Mesenteric fat pad (tissue), 1 donor: ENCODE results near the gene IGSF23. TPM values are rescaled to one million over a fixed set of nuclear protein-coding genes. Genes with fewer than 3 reads are reported as not detected.
"Not testable (repeated sequence)": the region's sequence is repeated elsewhere in the genome, so short reads cannot be mapped to it uniquely, and the experiment has no call there.

Experiments
- DNase-seq: peaks from one replicate; pipeline ENCODE4 v3.0.0-alpha.2; 2020; ENCODE audit warnings: low spot score
- total RNA-seq: library from RNA; stranded (reverse); fragmentation: NEBNext Ultra II Directional; extraction: Animal tissue kit (Norgen Biotek cat#: 25700); gene quantifications from one replicate; pipeline ENCODE4 v1.2.1, GENCODE V29; 2021
- donor health status: DM: yes; HTN: yes; CAD: no.

The IGSF23 gene
- total RNA-seq, 1 donor from 2014 or later: not detected

GRCh38 chr19:44611812-44612295 lies 1.5 kb upstream of the IGSF23 start:
- no peak for DNase-seq

GRCh38 chr19:44614313-44614712 lies 950 bp downstream of the IGSF23 start:
- DNase-seq: no peak

DNA sequence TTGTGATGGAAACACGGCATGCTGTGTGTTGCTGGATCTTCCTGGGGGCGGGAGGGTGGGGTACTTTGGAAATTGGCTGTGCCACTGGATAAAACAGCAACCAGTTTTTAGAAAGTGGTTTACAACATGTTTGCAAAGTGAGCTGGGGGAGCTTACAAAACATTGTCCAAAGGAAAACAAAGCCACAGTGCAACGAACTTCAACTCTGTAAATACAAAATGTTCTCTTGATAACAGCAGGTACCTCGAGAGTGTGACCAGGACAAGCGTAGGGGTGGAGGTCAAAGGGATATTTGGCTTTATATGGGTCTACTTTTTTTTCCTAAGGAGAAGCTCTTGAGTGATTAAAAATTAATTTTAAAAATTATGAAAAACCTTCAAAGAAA lies 2.5 kb downstream of the IGSF23 start:
- no peak for DNase-seq

DNA sequence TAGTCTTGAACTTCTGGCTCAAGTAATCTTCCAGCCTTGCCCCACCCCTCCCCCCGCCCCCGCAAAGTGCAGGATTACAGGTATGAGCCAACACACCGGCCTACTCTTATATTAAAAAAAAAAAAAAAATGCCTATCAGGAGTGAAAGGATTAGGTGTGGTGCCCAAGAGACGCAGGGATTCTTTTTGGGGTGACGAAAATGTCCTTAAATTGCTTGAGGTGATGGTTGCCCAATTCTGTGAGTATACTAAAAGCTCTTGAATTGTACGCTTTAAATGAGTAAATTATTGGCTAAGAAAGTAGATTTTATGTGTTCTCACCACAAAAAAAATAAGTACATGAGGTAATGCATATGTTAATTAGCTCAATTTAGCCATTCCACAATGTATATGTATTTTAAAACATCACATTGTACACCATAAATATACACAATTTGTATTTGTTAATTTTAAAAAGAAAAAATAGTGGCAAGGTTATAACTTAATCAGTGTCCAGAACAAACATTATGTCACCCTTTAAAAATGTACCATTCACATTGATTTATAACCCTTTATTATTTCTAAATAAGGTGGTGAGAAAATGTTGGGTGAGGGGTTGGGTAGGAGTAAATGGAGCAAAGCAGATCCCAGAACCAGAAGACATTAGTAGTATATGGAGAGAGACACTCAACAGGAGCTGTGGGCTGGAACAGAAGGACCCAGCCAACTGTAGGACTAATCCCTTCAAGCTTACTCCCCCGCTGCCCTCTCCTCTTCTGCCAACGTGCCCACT lies 3.9 kb downstream of the IGSF23 start:
- no peak for DNase-seq

- no peak for DNase-seq
Observed at GRCh38 chr19:44618640-44619357, 5.4 kb downstream of the IGSF23 start.

DNA sequence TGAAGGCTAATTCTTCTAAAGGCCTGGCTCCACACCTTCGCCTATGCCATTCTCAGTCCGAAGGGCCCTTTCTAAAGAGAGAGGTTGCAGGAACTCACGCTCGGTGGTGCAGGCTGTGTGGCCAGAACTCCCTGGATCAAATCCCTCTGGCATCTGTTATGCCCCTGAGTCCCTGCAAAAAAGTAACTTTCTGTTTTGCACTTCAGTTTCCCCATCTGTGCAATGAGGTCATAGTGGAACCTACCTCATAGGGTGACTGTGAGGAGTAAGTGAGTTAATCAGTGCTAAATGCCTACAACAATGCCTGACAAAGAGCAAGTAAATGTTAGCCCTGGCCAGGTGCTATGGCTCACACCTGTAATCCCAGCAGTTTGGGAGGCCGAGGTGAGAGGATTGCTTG lies 7.3 kb downstream of the IGSF23 start:
- no peak for DNase-seq

DNA sequence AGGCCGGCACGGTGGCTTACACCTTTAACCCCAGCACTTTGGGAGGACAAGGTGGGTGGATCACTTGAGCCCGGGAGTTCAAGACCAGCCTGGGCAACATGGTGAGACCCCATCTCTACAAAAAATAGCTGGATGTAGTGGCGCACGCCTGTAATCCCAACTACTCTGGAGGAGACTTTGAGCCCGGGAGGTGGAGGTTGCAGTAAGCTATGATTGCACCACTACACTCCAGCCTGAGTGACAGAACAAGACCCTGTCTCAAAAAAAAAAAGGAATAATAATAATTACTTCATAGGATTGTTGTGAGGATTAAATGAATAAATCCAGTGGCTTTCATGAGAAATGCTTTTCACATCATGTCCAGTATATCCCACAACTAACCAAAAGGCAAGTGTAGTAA lies 8.0 kb downstream of the IGSF23 start:
- no peak for DNase-seq

DNA sequence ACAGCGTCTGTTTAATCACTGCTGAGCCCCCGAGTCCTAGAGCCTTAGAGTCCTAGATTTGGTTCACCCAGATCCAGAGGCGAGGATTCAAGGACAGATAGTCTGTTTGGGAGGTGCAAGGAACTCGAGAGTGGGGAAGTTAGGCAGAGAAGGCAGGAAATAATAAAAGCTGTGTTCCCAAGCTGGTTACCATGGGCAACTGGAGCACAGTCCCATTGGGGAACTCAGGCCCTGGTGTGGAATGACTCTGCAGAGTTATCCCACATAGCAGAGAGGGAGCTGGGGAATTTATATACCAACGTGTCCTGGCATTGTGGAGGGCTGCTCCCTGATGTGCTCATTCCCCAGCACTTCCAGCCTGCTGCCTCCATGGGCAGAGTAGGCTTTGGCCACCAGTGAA lies 9.7 kb downstream of the IGSF23 start:
- no peak for DNase-seq

- DNase-seq: no peak
Observed at GRCh38 chr19:44623626-44624025, 10.3 kb downstream of the IGSF23 start.

- DNase-seq: no peak
Observed at GRCh38 chr19:44624840-44625354, 11.5 kb downstream of the IGSF23 start.

- not testable (repeated sequence) for DNase-seq
Observed at GRCh38 chr19:44625637-44626036, 12.3 kb downstream of the IGSF23 start.

GRCh38 chr19:44626048-44626624 lies 12.8 kb downstream of the IGSF23 start:
- DNase-seq: no peak

GRCh38 chr19:44627631-44628030 lies 14.3 kb downstream of the IGSF23 start:
- DNase-seq: no peak

- DNase-seq: no peak
Observed at GRCh38 chr19:44628793-44629192, 15.4 kb downstream of the IGSF23 start.

GRCh38 chr19:44631611-44632010 lies 18.2 kb downstream of the IGSF23 start:
- DNase-seq: not testable (repeated sequence)

DNA sequence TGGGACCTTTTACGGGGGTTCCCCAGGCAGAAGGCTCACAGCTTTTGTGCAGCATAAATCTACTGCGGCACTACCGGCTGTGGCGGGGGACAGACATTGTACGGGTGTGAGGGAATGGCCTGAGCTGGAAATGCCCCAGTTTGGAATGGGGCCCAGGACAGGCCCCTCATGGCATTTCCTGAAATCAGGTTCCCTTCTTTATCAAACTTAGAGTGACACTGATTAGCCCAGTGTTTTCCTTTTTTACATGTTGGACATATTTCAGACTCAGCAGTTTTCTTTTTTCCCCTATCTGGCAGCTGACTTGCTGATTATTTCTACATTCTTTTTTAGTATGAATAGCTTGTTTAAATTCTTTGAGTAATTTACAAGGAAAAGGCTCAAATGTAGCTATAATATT lies 20.7 kb downstream of the IGSF23 start:
- not testable (repeated sequence) for DNase-seq

DNA sequence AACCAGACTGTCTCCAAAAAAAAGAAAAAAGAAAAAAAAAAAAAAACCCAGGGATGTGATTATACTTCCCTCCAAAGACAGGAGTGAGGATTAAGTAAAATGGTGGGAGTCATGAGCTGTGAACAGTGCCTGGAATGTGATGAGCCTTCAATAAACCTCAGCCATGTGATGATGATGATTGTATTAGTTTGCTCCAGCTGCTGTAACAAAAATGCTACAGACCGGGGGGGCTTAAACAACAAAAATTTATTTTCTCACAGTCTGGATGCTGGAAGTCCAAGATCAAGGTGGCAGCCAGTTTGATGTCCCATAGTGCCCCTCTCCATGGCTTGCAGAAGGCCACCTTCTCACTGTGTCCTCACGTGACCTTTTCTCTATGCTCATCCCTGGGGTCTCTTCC lies 21.4 kb downstream of the IGSF23 start:
- no peak for DNase-seq

DNA sequence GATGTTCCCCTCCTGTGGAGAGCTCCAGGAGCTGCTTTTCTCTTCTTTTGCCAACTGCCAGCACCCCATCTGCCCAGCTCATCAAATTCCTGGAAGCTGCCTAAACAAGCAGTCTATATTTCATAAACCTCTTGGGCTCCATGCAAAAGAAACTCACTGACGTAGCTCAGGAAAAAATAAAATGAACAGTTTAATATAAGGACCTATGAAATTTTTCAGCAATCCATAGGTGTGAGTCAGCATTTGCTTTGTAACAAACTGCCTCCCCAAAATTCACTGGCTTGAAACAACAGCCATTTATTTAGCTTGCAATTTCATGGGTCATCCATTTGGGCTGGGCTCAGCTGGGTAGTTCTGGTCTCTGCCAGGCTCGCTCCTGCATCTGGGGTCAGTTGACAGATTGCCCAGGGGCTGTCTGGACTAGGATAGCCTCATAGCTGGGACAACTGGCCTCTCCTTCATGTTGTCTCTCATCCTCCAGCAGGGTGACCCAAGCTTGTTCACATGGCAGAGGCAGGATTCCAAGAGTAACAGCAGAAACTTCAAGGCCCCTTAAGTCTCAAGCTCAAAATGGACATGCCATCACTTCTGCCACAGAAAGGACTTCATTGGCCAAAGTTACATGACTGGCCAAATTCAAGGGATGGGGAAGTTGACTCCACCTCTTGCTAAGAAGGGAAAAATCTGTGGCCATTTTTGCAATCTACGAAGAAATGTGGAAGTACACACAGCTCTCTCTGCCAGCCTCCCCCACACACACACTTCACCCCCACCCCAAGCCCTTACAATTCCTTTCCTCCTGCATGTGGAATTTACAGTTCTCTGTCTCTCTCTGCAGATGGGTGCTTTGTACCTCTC lies 22.4 kb downstream of the IGSF23 start:
- no peak for DNase-seq

GRCh38 chr19:44636439-44637389 lies 23.4 kb downstream of the IGSF23 start:
- no peak for DNase-seq

DNA sequence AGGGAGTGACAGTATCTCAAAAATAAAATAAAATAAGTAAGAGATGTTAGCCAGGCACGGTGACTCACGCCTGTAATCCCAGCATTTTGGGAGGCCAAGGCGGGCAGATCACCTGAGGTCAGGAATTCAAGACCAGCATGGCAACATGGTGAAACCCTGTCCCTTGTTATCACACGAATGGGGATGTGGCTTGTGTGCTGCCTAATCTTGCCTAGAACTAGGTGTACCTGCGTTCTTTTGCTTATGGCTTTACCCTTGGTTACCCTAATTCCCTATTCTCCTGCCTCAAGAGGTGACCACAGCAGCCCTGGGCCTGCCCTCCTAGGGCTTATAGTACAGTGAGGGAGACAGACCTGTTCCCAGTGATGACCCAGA lies 24.0 kb downstream of the IGSF23 start:
- no peak for DNase-seq
